OCI-LY1 (cell line): Measurements from ENCODE around the gene SDR42E1.

Experiments
- CTCF ChIP-seq: fragments of 200-600 bp; sonication (generic), shearing (Covaris generic); IDR thresholded peaks from 2 replicates; pipeline ENCODE4 v1.5.1; 2017; ENCODE audit warnings: mild to moderate bottlenecking, antibody characterized with exemption, low read length, moderate library complexity, mixed read lengths
- EZH2 ChIP-seq: fragments of 200-600 bp; sonication (generic), shearing (Covaris generic); IDR thresholded peaks from 2 replicates; pipeline ENCODE4 v1.8.0; 2017; ENCODE audit warnings: borderline replicate concordance, mixed run types, mild to moderate bottlenecking, antibody characterized with exemption, low read length, moderate library complexity, mixed read lengths

- no peak for TF ChIP-seq CTCF
- TF ChIP-seq EZH2: no peak
Observed at GRCh38 chr16:82024316-82024715, 13.0 kb upstream of the SDR42E1 start.
